Ishikawa (cell line): ENCODE data around the gene RIT1.

Experiments used
- CEBPB ChIP-seq: IDR thresholded peaks from 2 replicates; pipeline ENCODE4 v1.6.1; 2012
- CREB1 ChIP-seq: IDR thresholded peaks from 2 replicates; pipeline ENCODE4 v1.6.1; 2012; ENCODE audit warnings: low read depth
- EGR1 ChIP-seq: IDR thresholded peaks from 2 replicates; pipeline ENCODE4 v1.6.1; 2012
- EP300 ChIP-seq: IDR thresholded peaks from 2 replicates; pipeline ENCODE4 v1.6.1; 2012; ENCODE audit warnings: borderline replicate concordance
- FOXM1 ChIP-seq: IDR thresholded peaks from 2 replicates; pipeline ENCODE4 v1.6.1; 2012; ENCODE audit warnings: low read depth, borderline replicate concordance
- MAX ChIP-seq: IDR thresholded peaks from 2 replicates; pipeline ENCODE4 v1.6.1; 2012
- NFIC ChIP-seq: IDR thresholded peaks from 2 replicates; pipeline ENCODE4 v1.6.1; 2012
- RAD21 ChIP-seq: IDR thresholded peaks from 2 replicates; pipeline ENCODE4 v1.6.1; 2012; ENCODE audit warnings: low read depth
- REST ChIP-seq: IDR thresholded peaks from 2 replicates; pipeline ENCODE4 v1.6.1; 2012; ENCODE audit warnings: low read depth, mild to moderate bottlenecking
- TAF1 ChIP-seq: IDR thresholded peaks from 2 replicates; pipeline ENCODE4 v1.6.1; 2012; ENCODE audit warnings: low read depth, mild to moderate bottlenecking
- TCF12 ChIP-seq: IDR thresholded peaks from 2 replicates; pipeline ENCODE4 v1.6.1; 2012; ENCODE audit warnings: low read depth
- TEAD4 ChIP-seq: IDR thresholded peaks from 2 replicates; pipeline ENCODE4 v1.6.1; 2012
- USF1 ChIP-seq: IDR thresholded peaks from 2 replicates; pipeline ENCODE4 v1.6.1; 2012
- YY1 ChIP-seq: IDR thresholded peaks from 2 replicates; pipeline ENCODE4 v1.6.1; 2012; ENCODE audit warnings: low read depth
- ZBTB7A ChIP-seq: IDR thresholded peaks from 2 replicates; pipeline ENCODE4 v1.6.1; 2012; ENCODE audit warnings: low read depth

The RIT1 gene

GRCh38 chr1:155933591-155934096, 22.5 kb upstream of the RIT1 start:
- TF ChIP-seq TAF1: no peak
- no peak for TF ChIP-seq MAX
- TF ChIP-seq CEBPB: no peak
- no peak for TF ChIP-seq TCF12
- no peak for TF ChIP-seq FOXM1
- TF ChIP-seq EGR1: no peak
- TF ChIP-seq EP300: no peak
- TF ChIP-seq CREB1: no peak
- TF ChIP-seq USF1: no peak
- no peak for TF ChIP-seq NFIC
- TF ChIP-seq RAD21: no peak
- TF ChIP-seq REST: no peak
- TF ChIP-seq ZBTB7A: no peak
- no peak for TF ChIP-seq YY1
- TF ChIP-seq TEAD4: no peak

GRCh38 chr1:155932487-155932886, 21.3 kb upstream of the RIT1 start:
- TF ChIP-seq REST: no peak
- no peak for TF ChIP-seq EGR1
- TF ChIP-seq ZBTB7A: no peak
- no peak for TF ChIP-seq CEBPB
- no peak for TF ChIP-seq RAD21
- TF ChIP-seq CREB1: no peak
- TF ChIP-seq YY1: no peak
- TF ChIP-seq TEAD4: no peak
- TF ChIP-seq TCF12: no peak
- TF ChIP-seq MAX: no peak
- no peak for TF ChIP-seq NFIC

GRCh38 chr1:155932081-155932480, 20.9 kb upstream of the RIT1 start:
- TF ChIP-seq USF1 (no peak), NFIC (no peak), RAD21 (no peak), TEAD4 (no peak), EP300 (no peak), FOXM1 (no peak), CEBPB (no peak), YY1 (no peak), TCF12 (no peak), ZBTB7A (no peak), MAX (no peak), CREB1 (no peak), REST (no peak), TAF1 (no peak), EGR1 (no peak)

GRCh38 chr1:155931332-155932038, 20.3 kb upstream of the RIT1 start:
- TF ChIP-seq REST: no peak
- no peak for TF ChIP-seq EGR1
- no peak for TF ChIP-seq RAD21
- TF ChIP-seq FOXM1: no peak
- no peak for TF ChIP-seq YY1
